Gastroesophageal sphincter (tissue), 4 donors: Measurements from ENCODE around the gene SYCP3. TPM values are rescaled to one million over a fixed set of nuclear protein-coding genes. Genes with fewer than 3 reads are reported as not detected.

Experiments
- ATAC-seq: fragments of 150-250 bp; one replicate; pipeline ENCODE4 v1.9.1; 2016; ENCODE audit warnings: mild to moderate bottlenecking, moderate library complexity
- H3K27ac ChIP-seq, 4 donors: fragments of 200-600 bp; sonication (generic) in 3 of 4; 1 replicate in 3 of 4; 2 replicates in 1 of 4; pipeline ENCODE4 v1.5.1; 2016 to 2019
- H3K27me3 ChIP-seq: fragments of 200-600 bp; sonication (generic); one replicate; pipeline ENCODE4 v1.5.1; 2019
- H3K36me3 ChIP-seq, 2 donors: fragments of 200-600 bp; sonication (generic); one replicate each; pipeline ENCODE4 v1.5.1; 2019; ENCODE audit warnings: control low read depth in 1 of 2
- H3K4me1 ChIP-seq, 3 donors: fragments of 200-600 bp; sonication (generic); 1 replicate in 2 of 3; 2 replicates in 1 of 3; pipeline ENCODE4 v1.5.1; 2016 to 2019; ENCODE audit warnings: control low read depth in 2 of 3
- H3K4me3 ChIP-seq, 2 donors: fragments of 200-600 bp; sonication (generic); one replicate each; pipeline ENCODE4 v1.5.1; 2019; ENCODE audit warnings: mild to moderate bottlenecking in 1 of 2, moderate library complexity in 1 of 2
- H3K9me3 ChIP-seq, 3 donors: fragments of 200-600 bp; sonication (generic); one replicate each; pipeline ENCODE4 v1.5.1; 2017 to 2019; ENCODE audit warnings: control low read depth in 2 of 3
- CTCF ChIP-seq, 4 experiments: fragments of 200-600 bp in 2 of 4; fragments of 450-650 bp in 2 of 4; sonication (generic) in 1 of 4; IDR thresholded peaks; one replicate each; pipeline ENCODE4 v1.5.1; 2017 to 2019; ENCODE audit warnings: antibody characterized with exemption in 4 of 4, mild to moderate bottlenecking in 2 of 4, moderate library complexity in 2 of 4
- EP300 ChIP-seq: sonication (generic); formaldehyde crosslinking; IDR thresholded peaks from one replicate; pipeline ENCODE4 v1.6.1; 2017; ENCODE audit warnings: antibody characterized with exemption, mild to moderate bottlenecking
- POLR2A ChIP-seq, 2 donors: fragments of 450-650 bp; IDR thresholded peaks; one replicate each; pipeline ENCODE4 v1.6.1; 2017; ENCODE audit warnings: antibody characterized with exemption in 2 of 2, mild to moderate bottlenecking in 2 of 2, moderate library complexity in 1 of 2
- POLR2AphosphoS5 ChIP-seq: sonication (generic); formaldehyde crosslinking; IDR thresholded peaks from one replicate; pipeline ENCODE4 v1.6.1; 2017; ENCODE audit warnings: antibody characterized with exemption
- WGBS, 2 donors: methylation state at CpG; one replicate each; pipeline ENCODE4 v1.1.5; 2018; ENCODE audit warnings: low coverage in 1 of 2; 5-methylcytosine and 5-hydroxymethylcytosine counted together
- total RNA-seq, 4 donors: library from RNA; depleted of rRNA; stranded (reverse); fragments of >200 nt; gene quantifications; one replicate each; pipeline ENCODE4 v1.1.0, GENCODE V29; 2016

The SYCP3 gene
- total RNA-seq, 4 donors from 2014 or later, result 0.13 TPM; not detected in 3

GRCh38 chr12:101777978-101778377 is 38.7 kb upstream of the SYCP3 start:
- no peak for TF ChIP-seq CTCF (IDR thresholded peaks at IDR 0.05)
- no peak for TF ChIP-seq POLR2AphosphoS5
- TF ChIP-seq POLR2A (IDR thresholded peaks at IDR 0.05), result no peak
- no peak for TF ChIP-seq EP300
- 60% methylated on average over 2 of the region's 4 CpGs; no CpG with 5 or more reads in 1 of the 2 donors for WGBS, 2 donors
- no peak overlapping the region for H3K4me3 ChIP-seq
- H3K36me3 ChIP-seq, result peaks cover 0 to 47% of the 10 kb centered on the region in 2 donors
- H3K27ac ChIP-seq, result peak overlapping the region in 2 of 4 donors; percentile 22 to 38
- H3K4me1 ChIP-seq, result peaks cover 0 to 32% (median 0%) of the 10 kb centered on the region in 3 donors
- no peaks in the 10 kb centered on the region for H3K27me3 ChIP-seq
- no peak for ATAC-seq
- no peaks in the 10 kb centered on the region for H3K9me3 ChIP-seq

- ATAC-seq, result no peak
- H3K27ac ChIP-seq, result peak overlapping the region in 2 of 4 donors; percentile 22 to 38
- 33 to 83% methylated on average over 3 of the region's 3 CpGs for WGBS, 2 donors
- H3K4me3 ChIP-seq, result no peak overlapping the region
- H3K4me1 ChIP-seq, result peaks cover 0 to 32% (median 0%) of the 10 kb centered on the region in 3 donors
- no peaks in the 10 kb centered on the region for H3K27me3 ChIP-seq
- TF ChIP-seq POLR2A (IDR thresholded peaks at IDR 0.05) (no peak), POLR2AphosphoS5 (no peak), EP300 (no peak), CTCF (IDR thresholded peaks at IDR 0.05) (no peak)
- peaks cover 0 to 42% of the 10 kb centered on the region in 2 donors for H3K36me3 ChIP-seq
- no peaks in the 10 kb centered on the region for H3K9me3 ChIP-seq
These were observed 38.2 kb upstream of the SYCP3 start for GRCh38 chr12:101777485-101777884.

- H3K27ac ChIP-seq, result no peak overlapping the region
- peaks cover 0 to 45% of the 10 kb centered on the region in 2 donors for H3K36me3 ChIP-seq
- peaks cover 0 to 32% (median 0%) of the 10 kb centered on the region in 3 donors for H3K4me1 ChIP-seq
- WGBS, 2 donors, result 68% methylated on average over 2 of the region's 2 CpGs; no CpG with 5 or more reads in 1 of the 2 donors
- no peak for TF ChIP-seq POLR2AphosphoS5
- TF ChIP-seq POLR2A (IDR thresholded peaks at IDR 0.05), result no peak
- H3K4me3 ChIP-seq, result no peak overlapping the region
- H3K9me3 ChIP-seq, result no peaks in the 10 kb centered on the region
- ATAC-seq, result no peak
- no peaks in the 10 kb centered on the region for H3K27me3 ChIP-seq
These were observed 36.6 kb upstream of the SYCP3 start for GRCh38 chr12:101775816-101776215.

GRCh38 chr12:101773650-101774162 is 34.4 kb upstream of the SYCP3 start:
- H3K4me3 ChIP-seq, result no peak overlapping the region
- peaks cover 3 to 51% of the 10 kb centered on the region in 2 donors for H3K36me3 ChIP-seq
- H3K9me3 ChIP-seq, result no peaks in the 10 kb centered on the region
- WGBS, 2 donors, result 0 to 52% methylated on average over 1 to 2 of the region's 2 CpGs
- no peak overlapping the region for H3K27ac ChIP-seq
- H3K4me1 ChIP-seq, result peaks cover 0 to 32% (median 0%) of the 10 kb centered on the region in 3 donors
- peak; percentile 57 for ATAC-seq
- H3K27me3 ChIP-seq, result no peaks in the 10 kb centered on the region
- TF ChIP-seq CTCF (IDR thresholded peaks at IDR 0.05) (peak; percentile 91 to 98 (median 95)), POLR2AphosphoS5 (no peak), POLR2A (IDR thresholded peaks at IDR 0.05) (no peak)

GRCh38 chr12:101772012-101772775 is 32.9 kb upstream of the SYCP3 start:
- H3K36me3 ChIP-seq, result peaks cover 3 to 57% of the 10 kb centered on the region in 2 donors
- no peak overlapping the region for H3K27ac ChIP-seq
- TF ChIP-seq CTCF (IDR thresholded peaks at IDR 0.05) (no peak), POLR2AphosphoS5 (no peak), EP300 (no peak), POLR2A (IDR thresholded peaks at IDR 0.05) (no peak)
- 65 to 85% methylated on average over 3 to 5 of the region's 5 CpGs for WGBS, 2 donors
- no peak overlapping the region for H3K4me3 ChIP-seq
- ATAC-seq, result no peak
- H3K27me3 ChIP-seq, result no peaks in the 10 kb centered on the region
- peaks cover 0 to 19% (median 0%) of the 10 kb centered on the region in 3 donors for H3K4me1 ChIP-seq
- no peaks in the 10 kb centered on the region for H3K9me3 ChIP-seq
